ENCODE measurements around the gene ULK3. TPM values are rescaled to one million over a fixed set of nuclear protein-coding genes. Genes with fewer than 3 reads are reported as not detected.

ULK3 gene
- total RNA-seq, 3 donors from 2014 or later (not counting 1 experiment from before 2014, with no cell fraction given): 54.8 to 75.1 (median 64.7) TPM

DNA sequence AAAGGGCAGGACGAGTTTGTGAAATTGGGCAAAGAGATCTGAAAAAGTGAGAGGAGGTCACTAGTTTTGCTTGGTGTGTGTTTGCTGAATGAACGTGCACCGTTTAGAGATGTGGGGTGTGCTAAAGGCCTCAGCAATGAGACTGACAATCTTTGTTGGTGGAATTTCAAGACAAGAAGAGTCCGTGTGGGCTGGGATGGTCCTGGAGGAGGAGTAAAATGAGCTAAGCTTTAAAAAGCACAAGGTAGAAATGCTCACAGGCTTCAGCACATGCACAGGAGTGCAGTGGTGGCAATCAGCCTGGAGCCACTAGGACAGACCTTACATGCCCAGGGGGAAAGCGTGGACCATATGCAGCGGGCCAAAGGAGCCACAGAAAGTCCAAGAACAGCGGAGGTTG is 18.0 kb downstream of the ULK3 start:
- Mint-ChIP-seq H3K36me3 (no peaks in the 10 kb centered on the region), H3K27ac (no peak overlapping the region), H3K4me3 (no peak overlapping the region), H3K9me3 (no peaks in the 10 kb centered on the region), H3K4me1 (peaks cover 0 to 5% of the 10 kb centered on the region in 2 donors), H3K27me3 (ENCODE audit: low read depth in 2 of 2) (peaks cover 8 to 24% of the 10 kb centered on the region in 2 donors)
- intact Hi-C loops (cut with micrococcal nuclease): no loop called here
- Histone ChIP-seq H3K36me3 (ENCODE audit: control insufficient read depth, insufficient read depth, low read length) (no peaks in the 10 kb centered on the region), H3K4me3 (ENCODE audit: low read length) (no peak overlapping the region), H3K4me1 (ENCODE audit: control insufficient read depth, insufficient read depth, low read length) (peaks cover 14% of the 10 kb centered on the region), H3K27ac (ENCODE audit: low read length) (no peak overlapping the region), H3K9me3 (ENCODE audit: control insufficient read depth, insufficient read depth, low read length) (no peaks in the 10 kb centered on the region), H3K27me3 (ENCODE audit: control insufficient read depth, insufficient read depth, low read length) (peaks cover 18% of the 10 kb centered on the region)
- WGBS (ENCODE audit: insufficient coverage): 88% methylated on average over 7 of the region's 7 CpGs
- TF ChIP-seq, protein P1, sequence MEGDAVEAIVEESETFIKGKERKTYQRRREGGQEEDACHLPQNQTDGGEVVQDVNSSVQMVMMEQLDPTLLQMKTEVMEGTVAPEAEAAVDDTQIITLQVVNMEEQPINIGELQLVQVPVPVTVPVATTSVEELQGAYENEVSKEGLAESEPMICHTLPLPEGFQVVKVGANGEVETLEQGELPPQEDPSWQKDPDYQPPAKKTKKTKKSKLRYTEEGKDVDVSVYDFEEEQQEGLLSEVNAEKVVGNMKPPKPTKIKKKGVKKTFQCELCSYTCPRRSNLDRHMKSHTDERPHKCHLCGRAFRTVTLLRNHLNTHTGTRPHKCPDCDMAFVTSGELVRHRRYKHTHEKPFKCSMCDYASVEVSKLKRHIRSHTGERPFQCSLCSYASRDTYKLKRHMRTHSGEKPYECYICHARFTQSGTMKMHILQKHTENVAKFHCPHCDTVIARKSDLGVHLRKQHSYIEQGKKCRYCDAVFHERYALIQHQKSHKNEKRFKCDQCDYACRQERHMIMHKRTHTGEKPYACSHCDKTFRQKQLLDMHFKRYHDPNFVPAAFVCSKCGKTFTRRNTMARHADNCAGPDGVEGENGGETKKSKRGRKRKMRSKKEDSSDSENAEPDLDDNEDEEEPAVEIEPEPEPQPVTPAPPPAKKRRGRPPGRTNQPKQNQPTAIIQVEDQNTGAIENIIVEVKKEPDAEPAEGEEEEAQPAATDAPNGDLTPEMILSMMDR (IDR thresholded peaks at IDR 0.05): no peak
- ATAC-seq: no peak
- no peak for DNase-seq

DNA sequence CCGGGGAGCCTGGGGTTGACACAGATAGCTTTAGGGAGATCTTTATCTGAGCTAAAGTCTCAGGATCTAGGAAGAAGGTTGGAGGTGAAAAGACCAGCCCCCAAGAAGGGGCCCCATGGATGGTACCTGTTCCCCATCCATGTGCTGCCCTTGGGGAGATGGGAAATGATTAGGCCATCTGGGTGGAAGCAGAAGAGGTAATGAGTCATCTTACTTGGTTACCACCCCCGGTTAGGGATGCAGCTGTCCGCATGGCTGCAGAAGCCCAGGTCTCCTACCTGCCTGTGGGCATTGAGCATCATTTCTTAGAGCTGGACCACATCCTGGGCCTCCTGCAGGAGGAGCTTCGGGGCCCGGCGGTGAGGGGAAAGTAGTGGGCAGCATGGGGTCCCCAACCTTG is 19.6 kb downstream of the ULK3 start:
- Histone ChIP-seq H3K36me3 (ENCODE audit: control insufficient read depth, insufficient read depth, low read length) (no peaks in the 10 kb centered on the region), H3K4me1 (ENCODE audit: control insufficient read depth, insufficient read depth, low read length) (peaks cover 23% of the 10 kb centered on the region), H3K9me3 (ENCODE audit: control insufficient read depth, insufficient read depth, low read length) (no peaks in the 10 kb centered on the region), H3K27me3 (ENCODE audit: control insufficient read depth, insufficient read depth, low read length) (peaks cover 18% of the 10 kb centered on the region), H3K4me3 (ENCODE audit: low read length) (no peak overlapping the region), H3K27ac (ENCODE audit: low read length) (no peak overlapping the region)
- Mint-ChIP-seq H3K4me3 (no peak overlapping the region), H3K4me1 (peaks cover 7 to 17% of the 10 kb centered on the region in 2 donors), H3K36me3 (no peaks in the 10 kb centered on the region), H3K9me3 (no peaks in the 10 kb centered on the region), H3K27ac (no peak overlapping the region), H3K27me3 (ENCODE audit: low read depth in 2 of 2) (peaks cover 7 to 19% of the 10 kb centered on the region in 2 donors)
- no peak for ATAC-seq
- no peak for DNase-seq
- 78% methylated on average over 6 of the region's 6 CpGs for WGBS (ENCODE audit: insufficient coverage)
- intact Hi-C loops (cut with micrococcal nuclease): no loop called here
- TF ChIP-seq, protein P1 (IDR thresholded peaks at IDR 0.05): no peak

DNA sequence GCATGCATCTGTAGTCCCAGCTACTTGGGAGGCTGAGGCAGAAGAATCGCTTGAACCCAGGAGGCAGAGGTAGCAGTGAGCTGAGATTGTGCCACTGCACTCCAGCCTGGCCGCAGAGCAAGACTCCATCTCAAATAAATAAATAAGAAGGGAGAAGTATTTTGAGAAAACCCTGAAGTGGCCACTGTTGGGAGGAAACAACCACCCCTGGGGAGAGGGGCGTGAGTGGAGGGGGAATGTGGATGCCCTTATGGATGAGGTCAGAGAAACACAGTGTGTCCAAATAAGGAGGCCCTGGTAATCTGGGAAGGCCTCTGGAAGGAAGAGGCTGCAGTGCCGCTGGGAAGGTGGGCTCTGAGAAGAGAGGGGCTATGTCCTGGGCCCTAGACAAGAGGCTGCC is 20.7 kb downstream of the ULK3 start:
- H3K4me1 ChIP-seq (ENCODE audit: control insufficient read depth, insufficient read depth, low read length): peaks cover 24% of the 10 kb centered on the region
- no peak overlapping the region for H3K4me3 ChIP-seq (ENCODE audit: low read length)
- H3K27me3 Mint-ChIP-seq (ENCODE audit: low read depth in 2 of 2): peaks cover 0 to 13% of the 10 kb centered on the region in 2 donors
- no peak overlapping the region for H3K27ac ChIP-seq (ENCODE audit: low read length)
- no peak overlapping the region for H3K27ac Mint-ChIP-seq
- no peak overlapping the region for H3K4me3 Mint-ChIP-seq
- intact Hi-C loops (cut with micrococcal nuclease): no loop called here
- ATAC-seq (no peak), DNase-seq (no peak)
- H3K9me3 Mint-ChIP-seq: no peaks in the 10 kb centered on the region
- H3K36me3 ChIP-seq (ENCODE audit: control insufficient read depth, insufficient read depth, low read length): no peaks in the 10 kb centered on the region
- TF ChIP-seq, protein P1 (IDR thresholded peaks at IDR 0.05): no peak
- H3K9me3 ChIP-seq (ENCODE audit: control insufficient read depth, insufficient read depth, low read length): no peaks in the 10 kb centered on the region
- H3K27me3 ChIP-seq (ENCODE audit: control insufficient read depth, insufficient read depth, low read length): peaks cover 13% of the 10 kb centered on the region
- H3K36me3 Mint-ChIP-seq: no peaks in the 10 kb centered on the region
- H3K4me1 Mint-ChIP-seq: peaks cover 7 to 21% of the 10 kb centered on the region in 2 donors
- WGBS (ENCODE audit: insufficient coverage): 85% methylated on average over 3 of the region's 4 CpGs

DNA sequence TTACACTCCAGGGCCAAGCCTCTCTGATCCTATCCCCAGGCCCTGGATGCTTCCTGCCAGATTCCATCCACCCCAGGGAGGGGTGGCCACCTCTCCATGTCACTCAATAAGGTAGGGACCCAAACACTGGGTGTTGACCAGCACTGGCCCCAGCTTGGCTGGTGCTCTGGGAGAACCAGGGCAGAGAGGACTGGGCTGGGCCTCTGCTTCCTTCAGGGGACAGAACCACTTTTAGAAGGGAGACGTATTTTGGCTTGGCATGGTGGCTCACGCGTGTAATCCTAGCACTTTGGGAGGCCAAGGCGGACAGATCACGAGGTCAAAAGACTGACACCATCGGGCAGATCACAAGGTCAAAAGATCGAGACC is 21.2 kb downstream of the ULK3 start:
- Histone ChIP-seq H3K9me3 (ENCODE audit: control insufficient read depth, insufficient read depth, low read length) (no peaks in the 10 kb centered on the region), H3K4me3 (ENCODE audit: low read length) (no peak overlapping the region), H3K27me3 (ENCODE audit: control insufficient read depth, insufficient read depth, low read length) (peaks cover 9% of the 10 kb centered on the region), H3K27ac (ENCODE audit: low read length) (no peak overlapping the region), H3K36me3 (ENCODE audit: control insufficient read depth, insufficient read depth, low read length) (no peaks in the 10 kb centered on the region), H3K4me1 (ENCODE audit: control insufficient read depth, insufficient read depth, low read length) (peaks cover 21% of the 10 kb centered on the region)
- Mint-ChIP-seq H3K4me1 (peaks cover 7 to 21% of the 10 kb centered on the region in 2 donors), H3K36me3 (no peaks in the 10 kb centered on the region), H3K27ac (no peak overlapping the region), H3K9me3 (no peaks in the 10 kb centered on the region), H3K4me3 (no peak overlapping the region), H3K27me3 (ENCODE audit: low read depth in 2 of 2) (peaks cover 0 to 13% of the 10 kb centered on the region in 2 donors)
- intact Hi-C loops (cut with micrococcal nuclease): no loop called here
- WGBS (ENCODE audit: insufficient coverage): 94% methylated on average over 7 of the region's 7 CpGs
- TF ChIP-seq, protein P1 (IDR thresholded peaks at IDR 0.05): no peak
- DNase-seq (no peak), ATAC-seq (no peak)
